VCaP (cell line): ENCODE results near the gene RNASE1.

ENCODE experiments used
- H3K27ac ChIP-seq: fragments of 450-650 bp; 2 replicates; pipeline ENCODE4 v1.5.1; 2017
- TF ChIP-seq, protein P1 (sequence below): fragments of 450-650 bp; conservative IDR thresholded peaks from 2 replicates; pipeline ENCODE4 v1.5.1; 2017; ENCODE audit warnings: mild to moderate bottlenecking, moderate library complexity

RNASE1 gene

DNA sequence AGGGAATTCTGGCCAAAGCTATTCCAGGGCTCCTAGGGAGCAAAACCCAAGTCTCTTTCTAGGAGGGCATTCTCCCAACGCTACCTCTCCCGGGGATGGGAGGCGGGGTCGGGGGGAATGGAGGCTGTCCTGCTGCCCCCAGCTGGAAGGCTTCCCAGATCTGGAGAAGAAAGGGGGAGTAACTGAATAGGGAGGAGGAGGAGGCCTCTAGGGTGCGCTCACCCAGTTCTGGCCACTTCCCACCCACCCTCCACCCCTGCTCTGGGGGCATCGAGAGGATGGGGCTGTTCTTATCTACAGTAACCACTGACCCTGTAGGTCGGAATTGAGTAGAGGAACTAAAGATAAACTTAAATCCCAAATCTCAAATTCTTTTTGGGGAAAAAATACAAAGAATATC lies 579 bp upstream of the RNASE1 start:
- TF ChIP-seq, protein P1, sequence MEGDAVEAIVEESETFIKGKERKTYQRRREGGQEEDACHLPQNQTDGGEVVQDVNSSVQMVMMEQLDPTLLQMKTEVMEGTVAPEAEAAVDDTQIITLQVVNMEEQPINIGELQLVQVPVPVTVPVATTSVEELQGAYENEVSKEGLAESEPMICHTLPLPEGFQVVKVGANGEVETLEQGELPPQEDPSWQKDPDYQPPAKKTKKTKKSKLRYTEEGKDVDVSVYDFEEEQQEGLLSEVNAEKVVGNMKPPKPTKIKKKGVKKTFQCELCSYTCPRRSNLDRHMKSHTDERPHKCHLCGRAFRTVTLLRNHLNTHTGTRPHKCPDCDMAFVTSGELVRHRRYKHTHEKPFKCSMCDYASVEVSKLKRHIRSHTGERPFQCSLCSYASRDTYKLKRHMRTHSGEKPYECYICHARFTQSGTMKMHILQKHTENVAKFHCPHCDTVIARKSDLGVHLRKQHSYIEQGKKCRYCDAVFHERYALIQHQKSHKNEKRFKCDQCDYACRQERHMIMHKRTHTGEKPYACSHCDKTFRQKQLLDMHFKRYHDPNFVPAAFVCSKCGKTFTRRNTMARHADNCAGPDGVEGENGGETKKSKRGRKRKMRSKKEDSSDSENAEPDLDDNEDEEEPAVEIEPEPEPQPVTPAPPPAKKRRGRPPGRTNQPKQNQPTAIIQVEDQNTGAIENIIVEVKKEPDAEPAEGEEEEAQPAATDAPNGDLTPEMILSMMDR, result no peak
- H3K27ac ChIP-seq, result no peak overlapping the region

DNA sequence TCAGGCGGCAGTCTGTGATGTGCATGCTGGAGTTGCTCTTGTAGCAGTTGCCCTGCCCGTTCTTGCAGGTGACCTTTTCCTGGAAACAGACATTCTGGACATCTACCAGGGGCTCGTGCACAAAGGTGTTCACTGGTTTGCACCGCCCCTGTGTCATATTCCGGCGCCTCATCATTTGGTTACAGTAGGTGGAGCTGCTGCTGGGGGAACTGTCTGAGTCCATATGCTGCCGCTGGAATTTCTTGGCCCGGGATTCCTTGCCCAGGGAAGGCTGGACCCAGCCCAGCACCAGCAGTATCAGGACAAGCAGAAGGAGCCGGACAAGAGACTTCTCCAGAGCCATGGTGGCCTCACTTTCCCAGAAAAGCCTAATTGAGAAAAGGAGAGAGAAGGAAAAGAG lies 918 bp downstream of the RNASE1 start:
- TF ChIP-seq, protein P1, result no peak
- H3K27ac ChIP-seq, result no peak overlapping the region

DNA sequence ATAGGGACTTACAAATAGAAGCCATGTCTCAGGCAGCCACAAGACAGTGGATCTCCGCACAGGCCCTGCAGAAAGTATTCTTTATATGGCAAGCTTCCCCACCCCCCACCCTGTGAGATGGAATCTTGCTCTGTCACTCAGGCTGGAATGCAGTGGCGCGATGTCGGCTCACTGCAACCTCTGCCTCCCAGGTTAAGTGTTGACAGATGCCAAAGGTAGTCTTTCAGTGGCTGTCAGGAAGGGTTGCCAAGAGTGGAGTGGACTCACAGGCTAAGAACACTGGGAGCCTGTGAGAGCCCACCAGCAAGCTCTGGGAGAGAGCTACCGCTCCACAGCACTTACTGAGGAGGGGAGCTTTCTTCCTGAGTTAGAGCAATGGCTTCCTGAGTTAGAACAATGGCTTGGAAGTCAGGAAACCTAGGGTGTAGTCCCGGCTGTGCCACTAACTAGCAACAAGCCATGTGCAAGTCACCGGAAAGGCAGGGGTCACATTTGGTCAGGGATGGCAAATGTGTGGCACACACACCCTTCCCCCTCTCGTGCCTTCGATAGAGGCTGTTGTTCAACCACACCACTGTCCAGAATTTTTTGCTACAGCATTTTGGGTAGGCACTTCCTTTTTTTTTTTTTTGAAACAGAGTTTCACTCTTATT lies 2.6 kb downstream of the RNASE1 start:
- TF ChIP-seq, protein P1, result no peak
- no peak overlapping the region for H3K27ac ChIP-seq

DNA sequence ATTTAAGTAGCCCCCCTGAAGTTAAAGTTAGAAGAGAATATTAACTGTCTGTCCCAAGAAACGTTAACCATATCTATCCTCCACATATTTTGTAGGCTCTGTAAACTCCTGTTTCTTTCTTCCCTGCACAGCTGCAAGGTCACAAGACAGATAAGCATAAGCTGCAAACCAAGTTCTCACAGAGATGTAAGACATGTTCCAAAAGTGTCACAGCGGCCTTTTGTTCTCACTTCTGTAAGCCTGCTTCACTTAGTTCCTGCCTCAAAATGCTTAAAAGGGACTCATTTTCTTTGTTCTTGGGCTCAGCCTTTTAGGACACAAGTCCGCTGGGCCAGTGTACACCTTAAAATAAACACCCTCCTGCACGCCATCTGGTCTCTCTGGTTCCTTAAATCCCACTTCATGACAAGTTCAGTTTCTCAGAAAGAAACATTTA lies 3.2 kb downstream of the RNASE1 start:
- no peak overlapping the region for H3K27ac ChIP-seq
- TF ChIP-seq, protein P1, result no peak

DNA sequence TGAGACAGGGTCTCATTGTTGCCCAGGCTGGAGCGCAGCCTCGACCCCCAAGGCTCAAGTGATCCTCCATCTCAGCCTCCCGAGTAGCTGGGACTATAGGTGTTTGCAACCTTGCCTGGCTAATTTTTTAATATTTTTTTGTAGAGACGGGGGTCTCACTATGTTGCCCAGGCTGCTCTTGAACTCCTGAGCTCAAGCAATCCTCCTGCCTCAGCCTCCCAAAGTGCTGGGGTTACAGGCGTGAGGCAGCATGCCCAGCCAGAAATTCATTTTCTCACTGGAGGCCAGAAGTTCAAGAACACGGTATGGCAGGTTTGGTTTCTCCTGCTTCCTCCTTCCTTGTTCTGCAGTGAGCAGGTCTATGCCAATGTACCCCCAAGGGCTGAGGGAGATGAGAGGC lies 3.7 kb downstream of the RNASE1 start:
- H3K27ac ChIP-seq, result no peak overlapping the region
- TF ChIP-seq, protein P1, result no peak

DNA sequence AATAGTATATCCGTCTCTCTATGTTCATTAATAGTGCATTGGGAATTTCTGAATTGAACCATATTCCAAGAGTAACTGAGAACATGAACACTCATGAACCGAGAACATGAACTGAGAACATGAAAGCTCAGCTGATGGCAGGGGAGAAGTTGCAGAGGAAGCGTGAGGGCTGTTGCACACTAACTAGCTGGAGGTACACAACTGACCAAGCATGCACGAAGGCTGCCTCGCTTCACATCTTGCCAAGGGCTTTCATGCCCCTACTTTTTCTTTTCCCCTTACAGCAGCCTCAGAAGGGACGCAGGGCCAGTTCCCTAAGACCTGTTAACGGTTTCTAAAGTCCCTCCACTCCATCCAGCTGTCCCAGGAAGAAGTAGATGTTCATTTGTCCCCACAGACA lies 4.3 kb downstream of the RNASE1 start:
- TF ChIP-seq, protein P1, result no peak
- no peak overlapping the region for H3K27ac ChIP-seq

DNA sequence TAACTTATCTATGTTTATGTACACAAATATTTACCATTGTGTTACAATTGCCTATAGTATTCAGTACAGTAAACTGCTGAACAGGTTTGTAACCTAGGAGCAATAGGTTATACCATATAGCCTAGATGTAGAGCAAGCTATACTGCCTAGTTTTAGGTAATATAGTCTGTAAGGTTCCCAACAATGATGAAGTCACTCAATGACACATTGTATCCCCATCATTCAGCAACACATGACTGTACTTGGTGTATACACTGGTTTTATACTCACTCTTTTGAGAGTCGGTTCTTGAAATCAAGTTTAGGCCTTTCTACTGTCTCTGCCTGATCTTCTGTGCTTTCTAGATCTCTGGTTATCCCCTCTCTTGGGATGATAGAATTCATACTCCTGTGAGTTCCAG lies 5.5 kb downstream of the RNASE1 start:
- no peak overlapping the region for H3K27ac ChIP-seq
- TF ChIP-seq, protein P1, result no peak
